Amniotic epithelial cell (primary cell): ENCODE data around the gene DBH.

Experiments
- DNase-seq: peaks from one replicate; pipeline ENCODE4 v3.0.0-alpha.2; 2010; ENCODE audit warnings: low read depth

Gene DBH

GRCh38 chr9:133684121-133684935 is 48.2 kb downstream of the DBH start:
- DNase-seq, result no peak

DNA sequence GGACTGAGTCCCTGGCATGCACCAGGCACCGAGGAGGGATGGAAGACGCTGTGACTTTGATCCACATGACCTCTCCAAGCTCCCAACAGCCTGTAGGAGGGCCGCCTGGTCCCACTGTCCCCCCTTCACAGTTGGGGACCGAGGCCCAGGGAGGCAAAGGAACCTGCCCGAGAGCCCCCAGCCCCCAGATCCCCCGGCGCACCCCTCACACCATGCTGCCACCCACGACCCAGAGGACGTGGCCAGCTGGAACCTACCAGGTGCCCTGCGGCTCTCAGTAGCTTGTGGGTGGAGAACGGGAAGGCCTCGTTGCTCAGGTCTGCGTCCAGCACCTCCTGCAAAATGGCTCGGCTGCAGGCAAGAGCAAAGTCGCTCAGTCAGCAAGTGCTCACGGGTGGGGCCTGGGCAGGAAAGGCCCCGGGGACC is 48.8 kb downstream of the DBH start:
- DNase-seq, result no peak

DNA sequence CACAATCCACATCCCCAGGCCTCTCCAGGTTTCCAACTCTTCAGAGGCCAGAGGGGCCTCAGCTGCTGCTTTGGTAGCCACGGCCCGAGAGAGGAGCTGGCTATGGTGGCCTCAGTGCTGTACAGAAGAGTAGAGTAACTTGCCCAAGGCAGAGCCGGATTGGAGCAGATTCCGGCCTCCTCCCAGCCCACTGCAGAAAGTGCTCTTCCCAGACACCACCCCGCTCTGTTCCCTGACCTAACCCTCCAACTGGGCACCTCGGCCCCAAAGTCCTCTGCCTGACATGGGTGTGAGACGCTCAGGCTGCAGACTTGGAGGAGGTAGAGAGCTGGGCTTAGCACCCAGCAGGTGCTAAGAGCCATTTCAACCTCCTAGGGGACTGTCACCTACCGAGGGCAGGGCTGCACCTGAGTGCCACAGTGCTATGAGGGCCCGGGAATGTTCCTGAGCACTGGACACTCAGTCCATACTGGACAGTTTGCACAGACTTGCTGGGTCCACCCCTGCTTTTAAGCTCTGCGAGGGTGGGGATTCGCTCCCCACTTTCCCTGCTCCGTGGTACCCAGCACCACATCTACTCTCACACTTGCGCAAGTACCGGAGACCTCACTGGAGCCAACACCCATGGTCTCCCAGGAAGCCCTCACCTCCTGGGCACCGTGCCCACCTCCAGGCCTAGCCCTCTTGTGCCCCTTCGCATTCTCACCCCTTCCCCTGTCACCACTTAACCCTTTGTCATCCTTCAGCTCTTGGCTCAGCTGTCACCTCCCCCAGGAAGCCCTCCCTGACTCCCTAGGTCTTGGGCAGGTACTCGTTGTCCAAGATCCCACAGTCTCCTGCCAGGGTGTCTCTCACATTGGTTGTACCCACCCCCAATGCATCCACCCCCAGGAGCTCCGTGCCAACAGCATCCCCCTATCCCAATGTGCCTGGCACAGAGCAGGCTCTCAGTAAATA is 49.8 kb downstream of the DBH start:
- no peak for DNase-seq

- no peak for DNase-seq
These were observed 50.7 kb downstream of the DBH start for GRCh38 chr9:133686642-133687575.

DNA sequence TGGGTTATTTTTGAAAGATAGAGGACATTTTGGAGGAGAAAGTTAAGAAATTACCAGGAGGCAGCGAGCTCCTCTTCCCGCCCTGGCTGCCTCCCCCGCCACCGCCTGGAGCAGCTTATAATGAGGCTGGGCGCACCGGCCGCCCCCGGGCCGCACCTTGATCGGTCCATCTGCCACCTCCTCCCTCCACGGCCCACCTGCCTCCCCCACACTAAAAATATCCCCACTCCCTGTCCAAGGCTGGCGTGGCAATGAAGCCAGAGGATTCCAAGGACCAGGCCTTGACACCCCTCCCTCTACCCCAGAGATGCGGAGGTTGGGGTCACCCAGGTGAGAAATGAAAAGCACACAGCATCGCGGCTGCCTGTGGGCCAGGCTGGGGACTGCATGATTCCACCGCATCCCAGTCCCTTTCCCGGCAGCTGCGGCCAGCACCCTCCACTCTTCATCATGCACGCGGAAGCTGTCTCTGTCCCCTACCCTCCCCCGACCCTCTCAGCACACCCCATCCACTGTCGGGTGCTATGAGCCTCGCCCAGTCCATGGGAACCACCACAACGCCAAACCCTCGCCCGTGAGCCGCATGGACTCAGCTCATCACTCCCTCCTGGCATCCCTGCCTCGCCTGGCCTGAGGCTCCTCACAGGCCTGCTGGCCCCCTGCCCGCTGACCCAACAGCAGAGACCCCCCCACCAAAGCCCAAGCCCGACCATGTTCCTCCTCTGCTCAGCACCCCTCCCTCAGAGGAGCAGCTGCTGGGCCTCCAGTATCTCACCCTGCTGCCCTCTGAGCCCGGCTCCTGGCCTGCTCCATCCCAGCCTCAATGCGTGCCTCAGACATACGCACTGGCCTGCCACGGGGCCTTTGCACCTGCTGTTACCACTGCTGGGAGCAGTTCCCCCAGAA is 51.9 kb downstream of the DBH start:
- no peak for DNase-seq

GRCh38 chr9:133689151-133689763 is 53.1 kb downstream of the DBH start:
- no peak for DNase-seq

DNA sequence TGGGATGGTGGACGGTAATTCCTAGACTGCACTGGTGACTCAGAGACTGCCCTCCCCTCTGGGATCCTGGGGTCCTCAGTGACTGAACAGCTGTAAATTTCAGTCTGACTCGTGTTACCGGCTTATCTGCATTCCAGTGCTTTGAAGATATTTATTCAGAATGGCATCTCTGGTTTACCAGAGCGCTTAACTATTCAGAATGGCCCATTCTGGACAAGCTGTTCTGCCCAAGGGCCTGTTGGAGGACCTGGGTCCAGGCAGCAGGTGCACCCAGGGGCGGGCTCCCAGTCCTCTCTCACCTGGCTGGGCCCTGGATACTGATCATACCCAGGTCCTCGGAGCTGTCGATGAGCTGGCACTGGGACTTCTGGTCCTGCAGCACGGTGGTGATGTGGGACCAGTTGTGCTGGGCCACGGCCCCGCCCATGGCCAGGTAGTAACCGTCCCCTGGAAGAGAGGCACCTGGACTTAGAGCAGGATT is 54.0 kb downstream of the DBH start:
- peak; percentile 62 for DNase-seq

- DNase-seq, result no peak
These were observed 55.0 kb downstream of the DBH start for GRCh38 chr9:133691191-133691590.

DNA sequence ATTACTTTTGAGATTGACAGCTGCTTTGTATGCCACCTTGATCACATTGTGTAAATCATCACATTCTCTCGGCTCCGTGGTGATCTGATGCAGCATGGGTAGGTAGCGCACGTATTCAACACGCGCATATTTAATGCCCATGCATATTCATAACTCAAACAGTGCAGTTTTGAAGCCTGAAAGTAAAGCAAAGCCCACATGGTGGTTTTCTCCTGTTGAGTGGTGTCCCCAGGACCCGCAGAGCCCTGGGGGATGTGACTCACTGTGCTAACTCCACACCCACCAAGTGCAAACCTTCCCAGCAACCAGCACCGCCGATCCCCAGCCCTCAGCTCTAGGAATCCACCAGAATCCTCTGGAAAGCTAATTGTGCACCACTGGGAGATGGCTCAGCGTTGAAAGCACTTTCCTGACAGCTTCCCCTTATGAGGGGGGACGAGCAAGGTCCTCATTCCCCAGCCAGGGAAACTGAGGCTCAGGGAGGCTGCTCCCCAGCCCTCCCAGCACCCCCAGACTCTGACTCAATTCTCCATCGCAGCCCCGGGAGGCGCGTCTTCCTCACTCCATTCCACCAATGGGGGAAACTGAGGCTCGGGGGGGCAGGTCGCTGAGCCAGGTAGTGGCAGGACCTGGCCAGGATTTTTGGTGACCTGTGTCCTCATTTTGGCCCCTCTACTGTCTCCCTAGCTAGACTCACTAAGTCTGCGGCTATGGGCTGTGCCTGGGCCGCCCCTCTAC is 55.6 kb downstream of the DBH start:
- peak; percentile 32 for DNase-seq

GRCh38 chr9:133692364-133692985 is 56.3 kb downstream of the DBH start:
- no peak for DNase-seq

- no peak for DNase-seq
These were observed 57.0 kb downstream of the DBH start for GRCh38 chr9:133693116-133693515.

DNA sequence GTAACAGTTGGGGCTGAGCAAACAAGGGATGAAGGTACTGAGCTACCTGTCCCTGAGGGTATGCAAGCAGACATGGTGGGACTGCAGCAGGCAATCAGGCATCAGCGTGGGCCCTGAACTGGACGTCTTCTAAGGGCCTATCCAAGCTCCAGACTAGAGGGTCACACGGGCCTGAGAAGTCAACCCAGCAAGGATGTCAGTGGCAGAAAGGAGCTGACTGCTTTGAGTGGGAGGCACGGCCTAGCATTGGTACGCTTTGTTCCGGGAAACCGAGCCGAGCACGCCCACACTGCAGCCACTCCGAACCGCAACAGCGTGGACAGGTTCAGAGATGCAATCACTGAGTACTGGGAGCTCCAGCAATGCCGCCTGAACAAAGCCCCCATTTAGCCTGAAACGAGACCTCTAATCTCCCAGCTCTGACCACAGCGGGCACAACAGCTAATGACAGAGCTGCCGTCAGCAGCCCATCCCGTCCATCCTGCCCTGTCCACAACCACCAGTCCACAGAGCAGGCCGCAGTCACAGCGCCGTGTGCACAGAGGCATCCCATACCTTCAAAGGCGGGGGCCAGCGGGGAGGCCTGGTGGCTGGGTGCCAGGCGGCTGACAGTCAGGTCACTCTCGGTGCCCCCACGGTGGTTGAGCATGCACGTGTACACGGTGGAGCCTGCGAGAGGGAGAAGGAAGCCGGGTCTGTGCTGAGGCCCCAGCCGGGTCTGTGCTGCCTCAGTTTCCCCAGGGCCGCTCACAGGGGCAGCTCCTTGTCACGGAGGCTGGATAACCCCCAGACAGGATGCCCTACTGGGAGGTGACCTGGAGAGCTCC is 57.8 kb downstream of the DBH start:
- no peak for DNase-seq

DNA sequence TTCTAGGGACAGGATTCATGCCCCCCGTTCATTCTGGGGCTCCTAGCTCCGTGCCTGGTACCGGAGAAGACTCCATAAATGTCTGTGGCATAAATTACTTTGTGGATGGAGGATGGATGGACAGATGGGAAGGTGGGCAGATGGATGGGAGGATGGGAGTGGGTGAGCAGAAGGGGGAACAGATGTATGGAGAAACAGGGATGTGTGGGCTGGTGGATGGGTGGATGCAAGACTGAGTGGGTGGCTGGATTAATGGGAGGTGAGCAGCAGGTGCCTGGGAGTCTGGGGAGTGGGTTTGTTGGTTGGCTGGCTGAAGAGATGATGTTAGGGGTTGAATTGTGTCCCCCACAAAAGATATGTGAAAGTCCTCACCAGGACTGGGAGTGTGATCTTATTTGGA is 58.5 kb downstream of the DBH start:
- DNase-seq, result no peak

- no peak for DNase-seq
These were observed 59.9 kb downstream of the DBH start for GRCh38 chr9:133696071-133696472.

DNA sequence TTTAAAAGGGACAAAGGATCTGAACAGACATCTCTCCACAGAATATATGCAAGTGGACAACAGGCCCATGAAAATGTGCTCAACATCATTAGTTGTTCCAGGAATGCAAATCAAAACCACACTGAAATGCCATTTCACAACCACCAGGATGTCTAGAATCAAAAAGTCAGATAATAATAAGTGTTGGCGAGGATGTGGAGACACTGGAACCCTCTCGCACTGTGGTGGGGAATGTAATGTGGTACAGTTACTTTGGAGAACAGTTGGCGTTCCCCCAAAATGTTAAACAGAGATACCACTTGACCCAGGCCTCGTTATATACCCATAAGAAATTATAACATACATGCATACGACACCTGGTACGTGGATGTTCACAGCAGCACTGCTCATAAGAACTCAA is 63.4 kb downstream of the DBH start:
- peak; percentile 31 for DNase-seq

- no peak for DNase-seq
These were observed 64.7 kb downstream of the DBH start for GRCh38 chr9:133700819-133701320.

DNA sequence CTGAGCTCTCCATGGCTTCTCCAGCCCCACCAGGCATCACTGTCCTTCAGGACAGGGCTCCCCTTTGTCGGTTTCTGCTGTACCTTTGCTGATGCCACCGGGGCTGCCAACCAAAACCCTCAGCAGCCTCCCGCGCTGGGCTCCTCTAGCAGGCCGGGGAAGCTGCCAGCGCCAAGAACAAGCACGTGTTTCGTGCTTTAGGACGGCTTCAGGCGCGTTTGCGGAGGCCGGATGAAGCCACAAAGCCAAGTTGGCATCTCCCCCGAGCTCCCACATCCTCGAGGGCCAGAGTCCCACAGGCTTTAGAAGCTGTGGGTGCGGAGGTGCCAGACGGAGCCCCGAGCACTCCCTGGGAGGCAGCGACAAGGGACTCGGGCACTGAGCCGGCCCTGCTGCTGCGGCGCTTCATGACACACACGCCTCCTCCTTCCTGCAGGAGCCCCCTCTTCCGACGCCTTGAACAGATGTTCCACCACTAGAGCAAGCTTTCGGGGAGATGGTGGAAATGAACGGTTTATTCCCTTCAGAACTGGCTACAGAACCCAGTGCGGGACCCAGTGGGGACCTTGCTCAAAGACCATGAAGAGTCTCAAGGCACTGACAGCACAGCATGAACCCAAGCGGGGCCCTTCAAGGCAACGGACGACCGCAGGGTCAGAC is 65.3 kb downstream of the DBH start:
- DNase-seq, result no peak
